Activated CD4-positive, alpha-beta T cell treated with anti-CD3 and anti-CD28 coated beads for 48 hours (primary cell): ENCODE measurements around the gene RTRAF.

Source experiments
- DNase-seq: peaks from one replicate; pipeline ENCODE4 v3.0.0-alpha.2; 2020

Gene RTRAF

DNA sequence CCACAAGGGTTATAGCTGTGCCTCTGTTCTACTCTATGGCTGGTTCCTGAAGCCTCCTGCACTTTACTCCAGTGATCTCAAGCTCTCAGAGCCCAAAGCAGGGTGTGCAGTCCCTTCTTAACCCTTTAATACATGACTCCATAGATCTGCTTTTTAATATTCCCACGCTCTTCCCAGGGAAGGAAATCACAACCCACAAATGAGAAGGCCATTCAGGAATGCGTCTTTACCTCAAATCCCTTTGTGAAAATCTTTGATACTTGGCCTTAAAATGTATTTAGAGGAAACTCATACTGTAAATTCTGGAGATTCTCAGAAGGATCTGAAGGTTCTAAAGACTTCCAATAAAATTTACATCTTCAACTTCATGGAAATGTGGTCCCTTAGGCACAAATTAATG, 62.5 kb downstream of the RTRAF start:
- DNase-seq = no peak

DNA sequence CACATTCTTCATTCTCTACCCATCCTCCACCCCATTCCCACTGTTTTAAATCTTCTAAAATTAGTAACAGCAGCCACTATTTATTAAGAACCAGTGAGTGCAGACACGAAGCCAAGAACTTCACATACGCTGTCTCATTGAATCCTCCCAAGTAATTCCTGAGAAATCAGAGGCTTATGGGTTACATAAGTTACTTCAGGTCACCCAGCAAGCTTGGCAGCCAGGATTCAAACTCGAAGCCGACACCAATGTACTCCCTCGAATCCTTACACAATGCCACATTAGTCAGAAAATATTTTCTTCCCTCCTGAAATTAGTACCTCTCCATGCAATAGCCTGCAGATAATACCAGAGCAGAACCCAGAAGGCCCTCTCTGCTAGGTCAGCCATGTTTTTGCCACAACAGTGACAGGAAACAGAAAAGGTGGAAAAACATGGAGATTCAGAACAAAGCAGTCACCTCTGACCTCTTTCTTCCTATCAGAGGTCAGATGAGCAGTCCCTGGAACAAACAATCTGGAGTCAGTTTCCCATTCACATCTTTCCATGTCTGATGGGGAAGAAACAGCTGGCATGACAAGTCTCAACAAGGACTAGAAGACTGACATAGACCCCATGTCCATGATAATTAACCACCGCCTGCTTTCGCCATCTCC, 63.1 kb downstream of the RTRAF start:
- no peak for DNase-seq

DNA sequence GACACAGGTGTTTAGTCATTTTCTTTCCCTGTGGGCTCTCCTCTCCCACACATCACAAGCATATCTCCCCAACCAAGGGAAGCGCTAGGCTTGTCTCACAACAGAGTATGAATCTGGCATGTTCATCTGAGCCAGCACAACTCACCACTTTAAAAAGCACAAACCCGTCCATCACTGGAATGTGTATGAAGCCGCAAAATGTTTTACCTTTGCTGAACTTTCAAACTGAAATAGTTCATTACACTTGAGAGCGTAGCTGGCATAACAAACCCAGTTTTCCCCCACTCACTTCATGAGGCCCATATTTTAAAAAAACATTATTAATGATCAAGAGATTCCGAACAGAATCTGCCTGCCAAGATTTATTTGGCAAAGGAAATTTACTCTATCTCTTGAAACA, 63.7 kb downstream of the RTRAF start:
- no peak for DNase-seq

DNA sequence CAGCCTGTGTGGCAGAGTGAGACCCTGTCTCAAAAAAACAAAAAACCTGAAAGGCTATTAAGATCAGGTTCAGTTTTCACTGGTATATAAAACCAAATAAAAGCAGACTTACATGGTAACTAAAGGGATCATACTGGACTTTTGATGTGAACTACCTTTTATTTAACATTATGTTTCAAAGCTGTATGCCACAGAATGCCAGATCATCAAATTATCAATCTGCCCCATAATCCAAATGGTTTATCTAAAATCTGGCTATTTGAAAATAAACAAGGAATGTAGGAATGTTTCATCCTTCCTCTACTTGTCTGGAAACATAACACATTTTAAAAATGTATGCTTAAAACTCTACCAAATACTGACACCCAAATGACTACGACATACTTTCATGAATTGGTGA, 65.3 kb downstream of the RTRAF start:
- no peak for DNase-seq

DNA sequence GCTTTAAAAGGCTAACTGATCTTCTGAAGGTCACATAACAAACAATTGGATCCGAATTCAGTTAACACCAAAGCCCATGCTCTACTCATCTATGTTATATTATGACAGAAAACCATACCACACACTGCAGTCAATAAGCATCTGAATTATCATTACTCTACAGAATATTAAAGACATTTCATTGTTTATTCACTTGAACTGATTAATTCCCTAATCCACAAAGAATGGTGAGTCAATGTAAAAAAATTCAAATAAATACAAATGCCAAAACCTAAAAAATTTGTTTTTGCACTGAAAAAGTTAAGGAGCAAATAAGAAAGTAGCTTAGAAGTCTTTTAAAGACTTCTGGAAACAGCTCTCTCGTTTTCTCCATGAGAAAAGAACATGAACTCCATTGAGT, 65.8 kb downstream of the RTRAF start:
- no peak for DNase-seq

DNA sequence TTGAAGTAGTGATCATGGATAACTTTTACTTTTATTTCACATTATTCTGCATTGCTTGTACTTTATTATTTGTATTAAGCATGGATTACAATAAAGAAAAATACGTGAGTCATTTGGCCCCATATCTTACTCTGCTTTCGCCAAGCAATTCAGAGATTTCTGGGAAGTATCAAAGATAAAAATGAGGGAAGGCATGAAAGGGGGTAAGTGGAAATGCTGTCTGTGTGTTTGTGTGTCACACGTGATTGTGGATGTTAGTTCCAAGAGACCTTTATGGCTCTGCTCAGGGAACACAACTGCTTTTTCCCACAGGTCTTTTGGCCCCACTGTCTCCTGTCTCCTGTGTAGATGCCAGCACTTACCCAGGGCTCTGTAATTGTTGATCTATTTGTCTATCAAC, 69.0 kb downstream of the RTRAF start:
- DNase-seq = no peak

DNA sequence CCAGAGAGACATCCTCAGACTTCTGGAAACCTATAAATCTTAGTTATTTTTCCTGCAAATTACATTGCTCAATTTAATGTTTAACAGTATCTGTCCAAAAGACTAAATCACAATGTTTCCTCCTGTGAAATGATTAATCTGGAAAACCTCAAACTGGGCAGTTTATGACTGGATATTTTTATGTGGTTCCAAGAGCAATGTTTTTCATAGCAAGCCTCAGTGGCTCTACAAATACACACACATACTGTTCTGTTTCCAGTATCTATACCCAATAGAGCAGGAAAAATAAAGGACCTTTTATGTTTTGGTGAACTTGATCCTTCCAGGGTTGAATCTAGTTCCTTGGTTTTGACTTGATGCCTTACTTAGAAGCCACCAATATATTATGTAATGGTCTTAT, 70.3 kb downstream of the RTRAF start:
- no peak for DNase-seq

DNA sequence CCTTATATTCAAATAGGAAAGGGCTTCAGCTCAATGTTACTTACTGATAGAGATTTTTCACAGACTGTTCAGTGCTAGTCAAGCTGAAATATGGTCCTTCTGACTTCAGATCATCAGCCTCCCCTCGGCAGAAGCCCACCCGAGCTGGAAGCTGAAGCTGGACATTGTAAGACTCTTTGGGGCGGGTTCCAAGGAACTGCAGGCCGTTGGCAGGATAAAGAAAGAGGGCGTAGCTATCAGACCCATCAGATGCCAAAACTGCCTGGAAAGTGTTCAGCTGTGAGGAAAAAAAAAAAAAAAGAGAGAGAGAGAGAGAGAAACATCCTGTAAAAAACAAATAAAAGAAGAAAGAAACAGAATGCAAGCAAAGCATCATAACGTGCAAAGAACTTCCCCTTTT, 70.7 kb downstream of the RTRAF start:
- no peak for DNase-seq
